Panc1 (cell line): ENCODE data around the gene ACSL5. TPM values are rescaled to one million over a fixed set of nuclear protein-coding genes. Genes with fewer than 3 reads are reported as not detected.

ENCODE experiments used
- ATAC-seq: fragments of 200-7000 bp; cut with Tn5 transposase; 2 replicates; pipeline ENCODE4 v1.9.1; 2020; ENCODE audit warnings: mild to moderate bottlenecking, moderate library complexity
- BruUV-seq: library from RNA; stranded (reverse); fragments of 400-500 nt; replicated peaks from 2 replicates; lab custom pipeline; 2021; lab: Mats Ljungman, UMichigan
- CTCF ChIA-PET: fragments of 300-600 bp; sonication (Branson Sonifier 250); formaldehyde crosslinking; loops from one replicate; lab custom pipeline; 2022; ENCODE audit warnings: antibody characterized with exemption; lab: Charles Lee
- POLR2A ChIA-PET: fragments of 300-600 bp; sonication (Branson Sonifier 250); formaldehyde crosslinking; loops from one replicate; lab custom pipeline; 2022; ENCODE audit warnings: antibody characterized with exemption; lab: Charles Lee
- DNase-seq: peaks from one replicate; pipeline ENCODE4 v3.0.0-alpha.2; 2010; ENCODE audit warnings: low read depth, low spot score
- H3K27ac ChIP-seq: 2 replicates; pipeline ENCODE4 v1.5.1; 2011; ENCODE audit warnings: mild to moderate bottlenecking, low read length, inconsistent platforms
- H3K27me3 ChIP-seq: fragments of 200-500 bp; sonication (Bioruptor generic); 2 replicates; pipeline ENCODE4 v1.6.0; 2014; ENCODE audit warnings: low read length, inconsistent platforms; ENCODE audit not compliant: control insufficient read depth, insufficient read depth
- H3K36me3 ChIP-seq: fragments of 200-500 bp; sonication (Bioruptor generic); 2 replicates; pipeline ENCODE4 v1.5.1; 2014; ENCODE audit warnings: inconsistent platforms, mild to moderate bottlenecking, low read length, moderate library complexity; ENCODE audit not compliant: control insufficient read depth, insufficient read depth
- H3K4me1 ChIP-seq: 2 replicates; pipeline ENCODE4 v1.5.1; 2011; ENCODE audit warnings: inconsistent platforms, mild to moderate bottlenecking, low read length, moderate library complexity; ENCODE audit not compliant: control insufficient read depth, insufficient read depth
- H3K4me3 ChIP-seq, 2 experiments: 2 replicates each; pipeline ENCODE4 v1.5.1; 2011 to 2012; ENCODE audit warnings: low read depth in 2 of 2, low read length in 2 of 2, mild to moderate bottlenecking in 2 of 2, inconsistent platforms in 1 of 2, moderate library complexity in 1 of 2
- H3K9me3 ChIP-seq: fragments of 200-500 bp; sonication (Bioruptor generic); 2 replicates; pipeline ENCODE4 v1.5.1; 2014; ENCODE audit warnings: low read depth, mild to moderate bottlenecking, inconsistent platforms, low read length, moderate library complexity; ENCODE audit not compliant: control insufficient read depth, insufficient read depth
- POLR2AphosphoS5 ChIP-seq: IDR thresholded peaks from 2 replicates; pipeline ENCODE4 v1.6.1; 2012; ENCODE audit warnings: mild to moderate bottlenecking, low read depth, low read length, moderate library complexity
- REST ChIP-seq, 2 experiments: IDR thresholded peaks; 2 replicates each; pipeline ENCODE4 v1.6.1; 2011 to 2012; ENCODE audit warnings: low read depth in 2 of 2, control low read depth in 1 of 2, low read length in 1 of 2, mild to moderate bottlenecking in 1 of 2, moderate library complexity in 1 of 2; ENCODE audit not compliant: insufficient read depth in 1 of 2
- SIN3A ChIP-seq: IDR thresholded peaks from 2 replicates; pipeline ENCODE4 v1.6.1; 2012; ENCODE audit warnings: low read depth, mild to moderate bottlenecking, low read length, moderate library complexity, borderline replicate concordance; ENCODE audit not compliant: insufficient read depth
- TCF7L2 ChIP-seq: IDR thresholded peaks from 2 replicates; pipeline ENCODE4 v1.6.1; 2011; ENCODE audit warnings: mild to moderate bottlenecking, low read depth, low read length, inconsistent platforms
- in situ Hi-C: cut with HindIII; loops from 2 replicates; pipeline ENCODE4 v1.10.0; 2016; ENCODE audit warnings: low sequenced_read_pairs, low pct_unique_long_range_greater_than_20kb
- intact Hi-C: fragments of 100-400 bp; cut with micrococcal nuclease; formaldehyde crosslinking; loops from one replicate; pipeline ENCODE4 v1.10.0; 2022; ENCODE audit not compliant: unreplicated experiment
- total RNA-seq: library from RNA; stranded (reverse); gene quantifications from one replicate; pipeline ENCODE4 v1.2.1, GENCODE V29; 2021; ENCODE audit not compliant: unreplicated experiment
- TF ChIP-seq, protein P1 (sequence below): fragments of 450-650 bp; IDR thresholded peaks from 2 replicates; pipeline ENCODE4 v1.5.1; 2017; ENCODE audit warnings: mild to moderate bottlenecking

The ACSL5 gene
- total RNA-seq, 1 experiment from 2014 or later, result 2.4 TPM

DNA sequence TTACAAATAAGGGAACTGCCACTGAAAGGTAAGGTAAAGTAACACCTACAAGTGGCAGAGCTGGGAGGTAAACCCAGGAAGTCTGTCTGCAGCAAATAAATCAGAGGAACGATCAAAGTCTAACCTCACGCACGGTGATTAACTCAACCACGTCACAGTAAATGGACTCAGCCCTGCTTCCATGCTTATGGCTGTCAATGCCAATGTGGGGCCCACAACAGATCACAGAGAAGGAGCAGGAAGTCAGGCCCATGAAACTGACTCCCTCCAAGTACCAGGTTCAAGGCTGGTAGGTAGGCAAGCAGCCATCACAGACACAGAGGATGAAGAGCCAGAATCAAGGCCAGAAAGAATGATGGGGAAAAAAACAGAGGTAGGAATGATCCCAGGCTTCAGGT, 38.0 kb upstream of the ACSL5 start:
- H3K4me1 ChIP-seq, result no peaks in the 10 kb centered on the region
- TF ChIP-seq SIN3A (no peak), REST (IDR thresholded peaks at IDR 0.05; ENCODE audit: insufficient read depth in 1 of 2, low read depth in 2 of 2, low read length in 1 of 2) (no peak), POLR2AphosphoS5 (no peak), TCF7L2 (no peak)
- TF ChIP-seq, protein P1, sequence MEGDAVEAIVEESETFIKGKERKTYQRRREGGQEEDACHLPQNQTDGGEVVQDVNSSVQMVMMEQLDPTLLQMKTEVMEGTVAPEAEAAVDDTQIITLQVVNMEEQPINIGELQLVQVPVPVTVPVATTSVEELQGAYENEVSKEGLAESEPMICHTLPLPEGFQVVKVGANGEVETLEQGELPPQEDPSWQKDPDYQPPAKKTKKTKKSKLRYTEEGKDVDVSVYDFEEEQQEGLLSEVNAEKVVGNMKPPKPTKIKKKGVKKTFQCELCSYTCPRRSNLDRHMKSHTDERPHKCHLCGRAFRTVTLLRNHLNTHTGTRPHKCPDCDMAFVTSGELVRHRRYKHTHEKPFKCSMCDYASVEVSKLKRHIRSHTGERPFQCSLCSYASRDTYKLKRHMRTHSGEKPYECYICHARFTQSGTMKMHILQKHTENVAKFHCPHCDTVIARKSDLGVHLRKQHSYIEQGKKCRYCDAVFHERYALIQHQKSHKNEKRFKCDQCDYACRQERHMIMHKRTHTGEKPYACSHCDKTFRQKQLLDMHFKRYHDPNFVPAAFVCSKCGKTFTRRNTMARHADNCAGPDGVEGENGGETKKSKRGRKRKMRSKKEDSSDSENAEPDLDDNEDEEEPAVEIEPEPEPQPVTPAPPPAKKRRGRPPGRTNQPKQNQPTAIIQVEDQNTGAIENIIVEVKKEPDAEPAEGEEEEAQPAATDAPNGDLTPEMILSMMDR, result no peak
- no peak overlapping the region for H3K4me3 ChIP-seq
- no peak overlapping the region for H3K27ac ChIP-seq
- ATAC-seq (no peak), DNase-seq (no peak)
- ChIA-PET CTCF (no interaction called here), POLR2A (no interaction called here)
- no TSS peak for BruUV-seq
- intact Hi-C loops (no loop called here), in situ Hi-C loops (no loop called here)
- no peaks in the 10 kb centered on the region for H3K9me3 ChIP-seq
- peaks cover 12% of the 10 kb centered on the region for H3K27me3 ChIP-seq
- H3K36me3 ChIP-seq, result no peaks in the 10 kb centered on the region; the same call in 1 of the 2 replicates

DNA sequence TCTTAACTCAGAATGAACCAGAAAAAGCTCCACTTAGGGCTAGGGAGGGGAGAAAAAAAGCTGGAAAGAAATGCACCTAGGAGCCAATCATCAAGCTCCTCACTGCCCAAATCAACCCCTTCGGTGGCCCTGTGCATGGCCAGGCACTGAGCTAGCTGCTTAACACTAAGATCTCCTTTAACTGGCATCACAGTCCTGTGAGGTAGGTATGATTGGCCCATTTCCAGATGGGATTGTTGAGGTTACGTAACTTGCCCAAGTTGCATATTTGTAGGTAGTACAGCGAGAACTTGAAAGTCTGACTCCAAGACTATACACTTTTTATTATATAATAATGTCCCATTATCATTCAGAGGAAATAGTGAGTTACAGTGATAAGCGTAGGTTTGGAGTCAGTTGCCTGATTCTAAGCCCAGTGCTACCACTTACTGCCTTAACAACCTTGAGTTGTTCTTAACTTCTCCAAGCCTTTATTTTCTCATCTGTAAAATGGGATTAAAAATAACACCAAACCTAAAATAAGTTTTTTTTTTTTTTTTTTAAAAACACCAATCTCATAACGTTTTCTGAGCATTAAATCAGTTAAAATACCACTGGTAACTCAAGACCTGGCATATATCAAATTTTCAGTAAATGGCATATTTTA, 37.2 kb upstream of the ACSL5 start:
- ChIA-PET CTCF (no interaction called here), POLR2A (no interaction called here)
- H3K4me3 ChIP-seq, result no peak overlapping the region
- BruUV-seq, result no TSS peak
- no peaks in the 10 kb centered on the region for H3K9me3 ChIP-seq
- no peaks in the 10 kb centered on the region for H3K4me1 ChIP-seq
- ATAC-seq, result no peak
- no peak for TF ChIP-seq POLR2AphosphoS5
- TF ChIP-seq, protein P1, result no peak
- no peak for TF ChIP-seq TCF7L2
- no peak for TF ChIP-seq REST (IDR thresholded peaks at IDR 0.05; ENCODE audit: insufficient read depth in 1 of 2, low read depth in 2 of 2, low read length in 1 of 2)
- TF ChIP-seq SIN3A, result no peak
- no peak overlapping the region for H3K27ac ChIP-seq
- H3K27me3 ChIP-seq, result peaks cover 10% of the 10 kb centered on the region
- in situ Hi-C loops (no loop called here), intact Hi-C loops (no loop called here)
- DNase-seq, result no peak
- no peaks in the 10 kb centered on the region; the same call in 1 of the 2 replicates for H3K36me3 ChIP-seq
